SK-N-SH (cell line): Measurements from ENCODE around the gene CDH7. TPM values are rescaled to one million over a fixed set of nuclear protein-coding genes. Genes with fewer than 3 reads are reported as not detected.

Source experiments
- CTCF ChIA-PET: fragments of 300-600, 350-600 bp; formaldehyde crosslinking; extraction: SDS; loops from one replicate; lab custom pipeline; 2021; lab: Yijun Ruan, JAX
- POLR2A ChIA-PET: fragments of 350-600 bp; sonication (Branson Sonifier 250); formaldehyde crosslinking; extraction: SDS; loops from one replicate; lab custom pipeline; 2020; ENCODE audit warnings: antibody characterized with exemption, inconsistent platforms; lab: Yijun Ruan, JAX
- DNase-seq: peaks from one replicate; pipeline ENCODE4 v3.0.0; 2012
- H2AFZ ChIP-seq: fragments of 200-600 bp; sonication (generic); 2 replicates; pipeline ENCODE4 v1.8.1; 2016; ENCODE audit warnings: antibody characterized with exemption, mild to moderate bottlenecking, low read depth
- H3F3A ChIP-seq: fragments of 200-600 bp; sonication (generic); replicated peaks from 2 replicates; pipeline ENCODE3; 2016; ENCODE audit warnings: antibody characterized with exemption, mild to moderate bottlenecking; ENCODE audit not compliant: insufficient read depth
- H3K27ac ChIP-seq, 2 experiments: fragments of 200-500 bp in 1 of 2; fragments of 200-600 bp in 1 of 2; sonication (Bioruptor generic) in 1 of 2; sonication (generic), shearing (Covaris generic) in 1 of 2; 2 replicates each; pipeline versions ENCODE4 v1.5.1 to v1.6.1; 2014 to 2016; ENCODE audit warnings: low read depth in 2 of 2, inconsistent platforms in 1 of 2, low read length in 1 of 2, mild to moderate bottlenecking in 1 of 2, mixed read lengths in 1 of 2
- H3K27me3 ChIP-seq: fragments of 200-600 bp; sonication (generic), shearing (Covaris generic); 2 replicates; pipeline ENCODE4 v1.6.1; 2016; ENCODE audit warnings: mixed run types; ENCODE audit not compliant: insufficient read depth
- H3K36me3 ChIP-seq, 2 experiments: fragments of 200-500 bp in 1 of 2; fragments of 200-600 bp in 1 of 2; sonication (Bioruptor generic) in 1 of 2; sonication (generic) in 1 of 2; replicated peaks in 1 of 2; 2 replicates each; pipeline versions ENCODE3 to v1.5.1; 2014 to 2016; ENCODE audit warnings: low read length in 1 of 2, mild to moderate bottlenecking in 1 of 2; ENCODE audit not compliant: insufficient read depth in 2 of 2, control insufficient read depth in 1 of 2
- H3K4me1 ChIP-seq, 2 experiments: fragments of 200-500 bp in 1 of 2; fragments of 200-600 bp in 1 of 2; sonication (Bioruptor generic) in 1 of 2; sonication (generic), shearing (Covaris generic) in 1 of 2; 2 replicates each; pipeline versions ENCODE4 v1.5.1 to v1.6.1; 2014 to 2016; ENCODE audit warnings: low read depth in 1 of 2, low read length in 1 of 2, mixed run types in 1 of 2; ENCODE audit not compliant: insufficient read depth in 2 of 2, control insufficient read depth in 1 of 2
- H3K4me2 ChIP-seq: fragments of 200-600 bp; sonication (generic), shearing (Covaris generic); 2 replicates; pipeline ENCODE4 v1.6.1; 2017; ENCODE audit warnings: mixed run types
- H3K4me3 ChIP-seq, 2 experiments: fragments of 200-500 bp in 1 of 2; fragments of 200-600 bp in 1 of 2; sonication (Bioruptor generic) in 1 of 2; sonication (generic), shearing (Covaris generic) in 1 of 2; 2 replicates each; pipeline versions ENCODE4 v1.5.1 to v1.8.1; 2014 to 2016; ENCODE audit warnings: low read depth in 2 of 2, inconsistent platforms in 1 of 2, low read length in 1 of 2, mild to moderate bottlenecking in 1 of 2, mixed read lengths in 1 of 2, moderate library complexity in 1 of 2
- H3K79me2 ChIP-seq: fragments of 200-600 bp; sonication (generic); 2 replicates; pipeline ENCODE4 v1.8.1; 2017; ENCODE audit warnings: mild to moderate bottlenecking; ENCODE audit not compliant: insufficient read depth
- H3K9ac ChIP-seq: fragments of 200-600 bp; sonication (generic); 2 replicates; pipeline ENCODE4 v1.6.1; 2017; ENCODE audit warnings: mixed run types
- H3K9me2 ChIP-seq: fragments of 200-600 bp; sonication (generic); 2 replicates; pipeline ENCODE4 v1.6.1; 2017; ENCODE audit warnings: mixed run types
- H3K9me3 ChIP-seq: fragments of 200-600 bp; sonication (generic); 2 replicates; pipeline ENCODE4 v1.6.1; 2017; ENCODE audit warnings: mixed run types, mild to moderate bottlenecking, moderate library complexity
- H4K20me1 ChIP-seq: fragments of 200-600 bp; sonication (generic); 2 replicates; pipeline ENCODE4 v1.6.1; 2017; ENCODE audit warnings: mild to moderate bottlenecking, mixed run types; ENCODE audit not compliant: insufficient read depth
- CHD2 ChIP-seq: fragments of 150-350 bp; IDR thresholded peaks from 2 replicates; pipeline ENCODE4 v1.6.1; 2018; ENCODE audit warnings: low read length; ENCODE audit not compliant: partially characterized antibody
- EP300 ChIP-seq, 2 experiments: IDR thresholded peaks; 2 replicates each; pipeline versions ENCODE4 v1.4.0 to v1.6.1; 2012; ENCODE audit warnings: borderline replicate concordance in 1 of 2, low read depth in 1 of 2, low read length in 1 of 2
- EZH2phosphoT487 ChIP-seq: fragments of 200-600 bp; sonication (generic); IDR thresholded peaks from 2 replicates; pipeline ENCODE4 v1.6.1; 2017; ENCODE audit warnings: low read depth, mixed run types, mild to moderate bottlenecking, antibody characterized with exemption, moderate library complexity, borderline replicate concordance
- FOXJ3 ChIP-seq: sonication (generic); formaldehyde crosslinking; IDR thresholded peaks from 2 replicates; pipeline ENCODE4 v1.5.1; 2020; ENCODE audit warnings: mild to moderate bottlenecking, missing genetic modification reagents
- FOXM1 ChIP-seq: IDR thresholded peaks from 2 replicates; pipeline ENCODE4 v1.4.0; 2012; ENCODE audit warnings: low read depth, mild to moderate bottlenecking
- GABPA ChIP-seq: IDR thresholded peaks from 2 replicates; pipeline ENCODE4 v1.4.0; 2012; ENCODE audit warnings: low read depth, mild to moderate bottlenecking
- GATA2 ChIP-seq: sonication (generic); formaldehyde crosslinking; IDR thresholded peaks from 2 replicates; pipeline ENCODE4 v1.5.0; 2020; ENCODE audit warnings: mild to moderate bottlenecking, missing genetic modification reagents
- JUND ChIP-seq: IDR thresholded peaks from 2 replicates; pipeline ENCODE4 v1.4.0; 2012
- NFIC ChIP-seq: IDR thresholded peaks from 2 replicates; pipeline ENCODE4 v1.4.0; 2012; ENCODE audit warnings: borderline replicate concordance
- POLR2AphosphoS5 ChIP-seq: IDR thresholded peaks from 2 replicates; pipeline ENCODE4 v1.6.1; 2012; ENCODE audit warnings: low read depth, low read length
- RAD21 ChIP-seq: IDR thresholded peaks from 2 replicates; pipeline ENCODE4 v1.6.1; 2012; ENCODE audit warnings: mild to moderate bottlenecking, low read length
- RCOR1 ChIP-seq: fragments of 150-350 bp; IDR thresholded peaks from 2 replicates; pipeline ENCODE4 v1.6.1; 2017; ENCODE audit warnings: antibody characterized with exemption, low read length
- RFX5 ChIP-seq: IDR thresholded peaks from 2 replicates; pipeline ENCODE4 v1.6.1; 2012; ENCODE audit warnings: mild to moderate bottlenecking, improper control_type of control experiment, low read length
- SIN3A ChIP-seq: IDR thresholded peaks from 2 replicates; pipeline ENCODE4 v1.6.1; 2012; ENCODE audit warnings: low read depth, mild to moderate bottlenecking, low read length, moderate library complexity, borderline replicate concordance
- SMC3 ChIP-seq: IDR thresholded peaks from 2 replicates; pipeline ENCODE4 v1.6.1; 2012; ENCODE audit warnings: low read depth, low read length, improper control_type of control experiment
- TCF12 ChIP-seq: IDR thresholded peaks from 2 replicates; pipeline ENCODE4 v1.4.0; 2012
- YY1 ChIP-seq: IDR thresholded peaks from 2 replicates; pipeline ENCODE4 v1.4.0; 2012; ENCODE audit warnings: low read depth, mild to moderate bottlenecking
- WGBS: methylation state at CpG from one replicate; pipeline ENCODE4 v1.1.6; 2017; ENCODE audit warnings: low lambda C conversion rate; 5-methylcytosine and 5-hydroxymethylcytosine counted together
- polyA plus RNA-seq, 3 experiments: library from polyadenylated mRNA; depleted of rRNA; stranded (reverse); fragments of >200 nt; gene quantifications; 2 replicates each; pipeline ENCODE4 v1.2.3, GENCODE V29; 2012
- TF ChIP-seq, protein P1 (sequence below): IDR thresholded peaks from 2 replicates; pipeline ENCODE4 v1.4.0; 2012; ENCODE audit warnings: low read depth, borderline replicate concordance
- TF ChIP-seq, protein P2 (sequence below): IDR thresholded peaks from 2 replicates; pipeline ENCODE4 v1.6.1; 2012; ENCODE audit warnings: mild to moderate bottlenecking, low read depth, low read length, moderate library complexity
- TF ChIP-seq, protein P3 (sequence below): IDR thresholded peaks from 2 replicates; pipeline ENCODE4 v1.4.0; 2012; ENCODE audit warnings: low read depth
- TF ChIP-seq, protein P4 (sequence below): fragments of 200-600 bp; sonication (generic); IDR thresholded peaks from 2 replicates; pipeline ENCODE4 v1.6.1; 2017; ENCODE audit warnings: antibody characterized with exemption, mild to moderate bottlenecking, moderate library complexity
- TF ChIP-seq, protein P5 (sequence below): fragments of 150-350 bp; IDR thresholded peaks from 2 replicates; pipeline ENCODE4 v1.6.1; 2016; ENCODE audit warnings: mild to moderate bottlenecking, low read depth, low read length
- TF ChIP-seq, protein P6 (sequence below): IDR thresholded peaks from 2 replicates; pipeline ENCODE4; 2012

Gene CDH7
- polyA plus RNA-seq, 1 of the 3 experiments (the other 2 are of a cell fraction): not detected

DNA sequence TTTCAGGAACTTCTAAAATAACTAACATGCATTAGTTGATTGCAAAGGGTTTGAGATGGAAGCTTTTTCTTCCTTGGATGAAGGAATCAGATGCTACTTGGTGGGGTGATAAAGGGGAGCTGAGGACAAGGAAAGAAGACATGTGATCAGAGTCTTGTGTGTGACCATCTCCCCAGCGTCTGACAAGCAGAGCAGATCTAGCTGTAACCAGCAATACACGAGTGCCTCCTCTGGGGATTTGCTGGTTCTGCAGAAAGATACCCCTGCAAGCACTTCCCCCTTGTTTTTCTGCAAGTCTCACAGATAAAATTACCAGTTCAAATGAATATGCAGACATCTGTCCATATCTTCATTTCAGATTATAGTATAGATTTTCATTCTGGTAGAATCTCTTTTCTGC is 2.7 kb downstream of the CDH7 start:
- H3K9me3 ChIP-seq: no peaks in the 10 kb centered on the region
- H3K27me3 ChIP-seq: no peaks in the 10 kb centered on the region
- no peaks in the 10 kb centered on the region for H3F3A ChIP-seq
- 14% methylated on average over 2 of the region's 2 CpGs for whole genome bisulfite sequencing
- H4K20me1 ChIP-seq: no peaks in the 10 kb centered on the region
- DNase-seq: peak; percentile 69
- TF ChIP-seq, protein P1, sequence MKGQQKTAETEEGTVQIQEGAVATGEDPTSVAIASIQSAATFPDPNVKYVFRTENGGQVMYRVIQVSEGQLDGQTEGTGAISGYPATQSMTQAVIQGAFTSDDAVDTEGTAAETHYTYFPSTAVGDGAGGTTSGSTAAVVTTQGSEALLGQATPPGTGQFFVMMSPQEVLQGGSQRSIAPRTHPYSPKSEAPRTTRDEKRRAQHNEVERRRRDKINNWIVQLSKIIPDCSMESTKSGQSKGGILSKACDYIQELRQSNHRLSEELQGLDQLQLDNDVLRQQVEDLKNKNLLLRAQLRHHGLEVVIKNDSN: no peak
- TF ChIP-seq, protein P2, sequence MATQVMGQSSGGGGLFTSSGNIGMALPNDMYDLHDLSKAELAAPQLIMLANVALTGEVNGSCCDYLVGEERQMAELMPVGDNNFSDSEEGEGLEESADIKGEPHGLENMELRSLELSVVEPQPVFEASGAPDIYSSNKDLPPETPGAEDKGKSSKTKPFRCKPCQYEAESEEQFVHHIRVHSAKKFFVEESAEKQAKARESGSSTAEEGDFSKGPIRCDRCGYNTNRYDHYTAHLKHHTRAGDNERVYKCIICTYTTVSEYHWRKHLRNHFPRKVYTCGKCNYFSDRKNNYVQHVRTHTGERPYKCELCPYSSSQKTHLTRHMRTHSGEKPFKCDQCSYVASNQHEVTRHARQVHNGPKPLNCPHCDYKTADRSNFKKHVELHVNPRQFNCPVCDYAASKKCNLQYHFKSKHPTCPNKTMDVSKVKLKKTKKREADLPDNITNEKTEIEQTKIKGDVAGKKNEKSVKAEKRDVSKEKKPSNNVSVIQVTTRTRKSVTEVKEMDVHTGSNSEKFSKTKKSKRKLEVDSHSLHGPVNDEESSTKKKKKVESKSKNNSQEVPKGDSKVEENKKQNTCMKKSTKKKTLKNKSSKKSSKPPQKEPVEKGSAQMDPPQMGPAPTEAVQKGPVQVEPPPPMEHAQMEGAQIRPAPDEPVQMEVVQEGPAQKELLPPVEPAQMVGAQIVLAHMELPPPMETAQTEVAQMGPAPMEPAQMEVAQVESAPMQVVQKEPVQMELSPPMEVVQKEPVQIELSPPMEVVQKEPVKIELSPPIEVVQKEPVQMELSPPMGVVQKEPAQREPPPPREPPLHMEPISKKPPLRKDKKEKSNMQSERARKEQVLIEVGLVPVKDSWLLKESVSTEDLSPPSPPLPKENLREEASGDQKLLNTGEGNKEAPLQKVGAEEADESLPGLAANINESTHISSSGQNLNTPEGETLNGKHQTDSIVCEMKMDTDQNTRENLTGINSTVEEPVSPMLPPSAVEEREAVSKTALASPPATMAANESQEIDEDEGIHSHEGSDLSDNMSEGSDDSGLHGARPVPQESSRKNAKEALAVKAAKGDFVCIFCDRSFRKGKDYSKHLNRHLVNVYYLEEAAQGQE: no peak
- TF ChIP-seq JUND (no peak), FOXM1 (no peak), GABPA (no peak), RCOR1 (0 out of 2 replicates have a peak, but pooled peaks have one; percentile 17), POLR2AphosphoS5 (no peak), SIN3A (no peak), SMC3 (peak; percentile 39; the same call in 1 of the 2 replicates), YY1 (no peak), EZH2phosphoT487 (no peak), CHD2 (no peak), FOXJ3 (CRISPR knock-in tag) (no peak), RAD21 (peak; percentile 88), GATA2 (CRISPR knock-in tag) (no peak), NFIC (no peak), TCF12 (no peak), RFX5 (no peak), EP300 (IDR thresholded peaks at IDR 0.05; ENCODE audit: borderline replicate concordance in 1 of 2, low read depth in 1 of 2, low read length in 1 of 2) (no peak)
- TF ChIP-seq, protein P3, sequence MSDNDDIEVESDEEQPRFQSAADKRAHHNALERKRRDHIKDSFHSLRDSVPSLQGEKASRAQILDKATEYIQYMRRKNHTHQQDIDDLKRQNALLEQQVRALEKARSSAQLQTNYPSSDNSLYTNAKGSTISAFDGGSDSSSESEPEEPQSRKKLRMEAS: no peak
- TF ChIP-seq, protein P4, sequence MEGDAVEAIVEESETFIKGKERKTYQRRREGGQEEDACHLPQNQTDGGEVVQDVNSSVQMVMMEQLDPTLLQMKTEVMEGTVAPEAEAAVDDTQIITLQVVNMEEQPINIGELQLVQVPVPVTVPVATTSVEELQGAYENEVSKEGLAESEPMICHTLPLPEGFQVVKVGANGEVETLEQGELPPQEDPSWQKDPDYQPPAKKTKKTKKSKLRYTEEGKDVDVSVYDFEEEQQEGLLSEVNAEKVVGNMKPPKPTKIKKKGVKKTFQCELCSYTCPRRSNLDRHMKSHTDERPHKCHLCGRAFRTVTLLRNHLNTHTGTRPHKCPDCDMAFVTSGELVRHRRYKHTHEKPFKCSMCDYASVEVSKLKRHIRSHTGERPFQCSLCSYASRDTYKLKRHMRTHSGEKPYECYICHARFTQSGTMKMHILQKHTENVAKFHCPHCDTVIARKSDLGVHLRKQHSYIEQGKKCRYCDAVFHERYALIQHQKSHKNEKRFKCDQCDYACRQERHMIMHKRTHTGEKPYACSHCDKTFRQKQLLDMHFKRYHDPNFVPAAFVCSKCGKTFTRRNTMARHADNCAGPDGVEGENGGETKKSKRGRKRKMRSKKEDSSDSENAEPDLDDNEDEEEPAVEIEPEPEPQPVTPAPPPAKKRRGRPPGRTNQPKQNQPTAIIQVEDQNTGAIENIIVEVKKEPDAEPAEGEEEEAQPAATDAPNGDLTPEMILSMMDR: peak; percentile 48
- TF ChIP-seq, protein P5, sequence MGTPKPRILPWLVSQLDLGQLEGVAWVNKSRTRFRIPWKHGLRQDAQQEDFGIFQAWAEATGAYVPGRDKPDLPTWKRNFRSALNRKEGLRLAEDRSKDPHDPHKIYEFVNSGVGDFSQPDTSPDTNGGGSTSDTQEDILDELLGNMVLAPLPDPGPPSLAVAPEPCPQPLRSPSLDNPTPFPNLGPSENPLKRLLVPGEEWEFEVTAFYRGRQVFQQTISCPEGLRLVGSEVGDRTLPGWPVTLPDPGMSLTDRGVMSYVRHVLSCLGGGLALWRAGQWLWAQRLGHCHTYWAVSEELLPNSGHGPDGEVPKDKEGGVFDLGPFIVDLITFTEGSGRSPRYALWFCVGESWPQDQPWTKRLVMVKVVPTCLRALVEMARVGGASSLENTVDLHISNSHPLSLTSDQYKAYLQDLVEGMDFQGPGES: no peak
- TF ChIP-seq, protein P6, sequence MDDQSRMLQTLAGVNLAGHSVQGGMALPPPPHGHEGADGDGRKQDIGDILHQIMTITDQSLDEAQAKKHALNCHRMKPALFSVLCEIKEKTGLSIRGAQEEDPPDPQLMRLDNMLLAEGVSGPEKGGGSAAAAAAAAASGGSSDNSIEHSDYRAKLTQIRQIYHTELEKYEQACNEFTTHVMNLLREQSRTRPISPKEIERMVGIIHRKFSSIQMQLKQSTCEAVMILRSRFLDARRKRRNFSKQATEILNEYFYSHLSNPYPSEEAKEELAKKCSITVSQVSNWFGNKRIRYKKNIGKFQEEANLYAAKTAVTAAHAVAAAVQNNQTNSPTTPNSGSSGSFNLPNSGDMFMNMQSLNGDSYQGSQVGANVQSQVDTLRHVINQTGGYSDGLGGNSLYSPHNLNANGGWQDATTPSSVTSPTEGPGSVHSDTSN: no peak
- H3K9ac ChIP-seq: no peak overlapping the region
- H3K4me2 ChIP-seq: no peak overlapping the region
- CTCF ChIA-PET: interaction anchor here (0.9 to 3.3 kb wide), 23 partner anchors 9 to 1719 kb away, joined by 3 to 27 read pairs (median 4); no protein-coding TSS in a partner anchor
- POLR2A ChIA-PET: no interaction called here
- H3K79me2 ChIP-seq: no peaks in the 10 kb centered on the region; the same call in 1 of the 2 replicates
- H2AFZ ChIP-seq: no peak overlapping the region
- H3K36me3 ChIP-seq: no peaks in the 10 kb centered on the region
- H3K4me3 ChIP-seq: no peak overlapping the region
- H3K4me1 ChIP-seq: peaks cover 0 to 5% of the 10 kb centered on the region in 2 experiments; a peak in 2 of 4 replicates
- H3K27ac ChIP-seq: no peak overlapping the region
- H3K9me2 ChIP-seq: 0 out of 2 replicates have a peak, but pooled peaks cover 2% of the 10 kb centered on the region
